ENCODE results near the gene PNPLA2.

GRCh38 chr11:820655-821511, 2.2 kb downstream of the PNPLA2 start:
- TF ChIP-seq ELK1 (IDR thresholded peaks at IDR 0.05; ENCODE audit: low read depth, low read length): no peak
- no peak for TF ChIP-seq NRF1 (conservative IDR thresholded peaks at IDR 0.05; ENCODE audit: low read depth, low read length)
- TF ChIP-seq, protein P1, sequence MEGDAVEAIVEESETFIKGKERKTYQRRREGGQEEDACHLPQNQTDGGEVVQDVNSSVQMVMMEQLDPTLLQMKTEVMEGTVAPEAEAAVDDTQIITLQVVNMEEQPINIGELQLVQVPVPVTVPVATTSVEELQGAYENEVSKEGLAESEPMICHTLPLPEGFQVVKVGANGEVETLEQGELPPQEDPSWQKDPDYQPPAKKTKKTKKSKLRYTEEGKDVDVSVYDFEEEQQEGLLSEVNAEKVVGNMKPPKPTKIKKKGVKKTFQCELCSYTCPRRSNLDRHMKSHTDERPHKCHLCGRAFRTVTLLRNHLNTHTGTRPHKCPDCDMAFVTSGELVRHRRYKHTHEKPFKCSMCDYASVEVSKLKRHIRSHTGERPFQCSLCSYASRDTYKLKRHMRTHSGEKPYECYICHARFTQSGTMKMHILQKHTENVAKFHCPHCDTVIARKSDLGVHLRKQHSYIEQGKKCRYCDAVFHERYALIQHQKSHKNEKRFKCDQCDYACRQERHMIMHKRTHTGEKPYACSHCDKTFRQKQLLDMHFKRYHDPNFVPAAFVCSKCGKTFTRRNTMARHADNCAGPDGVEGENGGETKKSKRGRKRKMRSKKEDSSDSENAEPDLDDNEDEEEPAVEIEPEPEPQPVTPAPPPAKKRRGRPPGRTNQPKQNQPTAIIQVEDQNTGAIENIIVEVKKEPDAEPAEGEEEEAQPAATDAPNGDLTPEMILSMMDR (IDR thresholded peaks at IDR 0.05 in 2 of 3, conservative IDR thresholded peaks at IDR 0.05 in 1 of 3; ENCODE audit: control insufficient read depth in 2 of 3, extremely low read depth in 1 of 3, insufficient read depth in 1 of 3, low read depth in 3 of 3, low read length in 3 of 3): no peak
- no peak for TF ChIP-seq SIN3A (IDR thresholded peaks at IDR 0.05; ENCODE audit: low read depth, low read length)
- no peak for TF ChIP-seq KAT2A (conservative IDR thresholded peaks at IDR 0.05; ENCODE audit: control insufficient read depth, low read depth, low read length)
- no peak for TF ChIP-seq POLR2A (IDR thresholded peaks at IDR 0.05; ENCODE audit: low read depth, low read length)
- no peak for TF ChIP-seq FOS (IDR thresholded peaks at IDR 0.05; ENCODE audit: borderline replicate concordance, extremely low read depth, insufficient read length)
- TF ChIP-seq BCL3 (IDR thresholded peaks at IDR 0.05; ENCODE audit: borderline replicate concordance, insufficient read depth, low read depth, low read length, poor library complexity, severe bottlenecking): no peak
- no peak for TF ChIP-seq MYC (IDR thresholded peaks at IDR 0.05; ENCODE audit: insufficient read depth, insufficient read length, insufficient replicate concordance, low read length, severe bottlenecking)
- no peak for TF ChIP-seq JUND (IDR thresholded peaks at IDR 0.05; ENCODE audit: low read depth, low read length)
- no peak for TF ChIP-seq CREB1 (IDR thresholded peaks at IDR 0.05; ENCODE audit: low read depth)
- TF ChIP-seq, protein P2, sequence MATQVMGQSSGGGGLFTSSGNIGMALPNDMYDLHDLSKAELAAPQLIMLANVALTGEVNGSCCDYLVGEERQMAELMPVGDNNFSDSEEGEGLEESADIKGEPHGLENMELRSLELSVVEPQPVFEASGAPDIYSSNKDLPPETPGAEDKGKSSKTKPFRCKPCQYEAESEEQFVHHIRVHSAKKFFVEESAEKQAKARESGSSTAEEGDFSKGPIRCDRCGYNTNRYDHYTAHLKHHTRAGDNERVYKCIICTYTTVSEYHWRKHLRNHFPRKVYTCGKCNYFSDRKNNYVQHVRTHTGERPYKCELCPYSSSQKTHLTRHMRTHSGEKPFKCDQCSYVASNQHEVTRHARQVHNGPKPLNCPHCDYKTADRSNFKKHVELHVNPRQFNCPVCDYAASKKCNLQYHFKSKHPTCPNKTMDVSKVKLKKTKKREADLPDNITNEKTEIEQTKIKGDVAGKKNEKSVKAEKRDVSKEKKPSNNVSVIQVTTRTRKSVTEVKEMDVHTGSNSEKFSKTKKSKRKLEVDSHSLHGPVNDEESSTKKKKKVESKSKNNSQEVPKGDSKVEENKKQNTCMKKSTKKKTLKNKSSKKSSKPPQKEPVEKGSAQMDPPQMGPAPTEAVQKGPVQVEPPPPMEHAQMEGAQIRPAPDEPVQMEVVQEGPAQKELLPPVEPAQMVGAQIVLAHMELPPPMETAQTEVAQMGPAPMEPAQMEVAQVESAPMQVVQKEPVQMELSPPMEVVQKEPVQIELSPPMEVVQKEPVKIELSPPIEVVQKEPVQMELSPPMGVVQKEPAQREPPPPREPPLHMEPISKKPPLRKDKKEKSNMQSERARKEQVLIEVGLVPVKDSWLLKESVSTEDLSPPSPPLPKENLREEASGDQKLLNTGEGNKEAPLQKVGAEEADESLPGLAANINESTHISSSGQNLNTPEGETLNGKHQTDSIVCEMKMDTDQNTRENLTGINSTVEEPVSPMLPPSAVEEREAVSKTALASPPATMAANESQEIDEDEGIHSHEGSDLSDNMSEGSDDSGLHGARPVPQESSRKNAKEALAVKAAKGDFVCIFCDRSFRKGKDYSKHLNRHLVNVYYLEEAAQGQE (IDR thresholded peaks at IDR 0.05; ENCODE audit: low read depth, low read length): no peak
- no peak for TF ChIP-seq ZZZ3 (IDR thresholded peaks at IDR 0.05; ENCODE audit: control insufficient read depth, insufficient read length, low read depth)

Measured in GM12878 (cell line).